ENCODE measurements around the gene MPEG1.

GRCh38 chr11:59240322-59240721, 27.6 kb upstream of the MPEG1 start:
- TF ChIP-seq E2F1 (CRISPR knock-in tag; IDR thresholded peaks at IDR 0.05), result no peak
- TF ChIP-seq GABPA (tag; conservative IDR thresholded peaks at IDR 0.05; ENCODE audit: low read depth), result no peak
- TF ChIP-seq LCOR (CRISPR knock-in tag; IDR thresholded peaks at IDR 0.05), result no peak
- no peak for TF ChIP-seq MTA1 (IDR thresholded peaks at IDR 0.05; ENCODE audit: borderline replicate concordance)
- TF ChIP-seq RBFOX2 (IDR thresholded peaks at IDR 0.05; ENCODE audit: low read depth, low read length), result no peak
- TF ChIP-seq SIN3A (IDR thresholded peaks at IDR 0.05; ENCODE audit: borderline replicate concordance in 2 of 2, control insufficient read depth in 1 of 2, low read depth in 2 of 2, low read length in 2 of 2), result no peak
- no peak for TF ChIP-seq USF2 (CRISPR knock-in tag; IDR thresholded peaks at IDR 0.05)
- no peak for TF ChIP-seq E2F6 (IDR thresholded peaks at IDR 0.05; ENCODE audit: borderline replicate concordance in 1 of 2, extremely low read depth in 1 of 2, insufficient read depth in 1 of 2, insufficient read length in 1 of 2, low read depth in 1 of 2, low read length in 1 of 2, poor library complexity in 1 of 2, severe bottlenecking in 1 of 2)
- no peak for TF ChIP-seq E2F8 (IDR thresholded peaks at IDR 0.05; ENCODE audit: low read depth, partially characterized antibody)
